ENCODE data around the gene OR9G4. TPM values are rescaled to one million over a fixed set of nuclear protein-coding genes. Genes with fewer than 3 reads are reported as not detected.

OR9G4 gene
- total RNA-seq, 1 experiment from 2014 or later: not detected

DNA sequence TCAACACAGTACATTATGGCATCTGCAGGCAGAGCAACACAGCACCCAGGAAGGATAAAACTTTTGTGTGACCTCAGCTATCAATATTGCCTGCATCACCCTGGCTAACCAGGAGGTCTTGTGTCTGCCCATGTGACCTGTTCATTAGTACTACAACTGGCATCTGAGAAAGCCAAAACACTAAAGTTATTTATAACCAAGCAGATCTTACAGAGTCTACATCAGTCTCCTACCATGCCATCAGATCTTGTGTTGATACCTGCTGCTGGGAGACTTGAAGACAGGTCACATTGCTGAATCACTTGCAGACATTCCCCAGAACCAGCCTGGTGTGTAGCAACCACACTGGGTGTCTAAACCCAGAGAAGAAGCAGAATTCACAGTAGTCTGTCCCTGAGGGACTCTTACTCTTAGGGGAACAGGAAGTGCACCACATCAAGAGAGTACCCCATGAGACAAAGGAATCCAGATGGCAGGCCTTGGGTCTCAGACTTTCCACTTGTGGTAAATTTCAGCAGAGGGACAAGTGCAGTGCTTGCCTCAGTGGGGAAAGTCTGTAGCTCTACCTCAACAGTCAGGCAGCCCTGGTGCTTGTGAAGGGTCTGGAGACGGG is 42.6 kb downstream of the OR9G4 start (continued):
- TF ChIP-seq SOX15 (CRISPR knock-in tag; IDR thresholded peaks at IDR 0.05): no peak
- no peak for TF ChIP-seq GRHL2 (CRISPR knock-in tag; IDR thresholded peaks at IDR 0.05; ENCODE audit: insufficient replicate concordance, severe bottlenecking)
- TF ChIP-seq NR3C1 (CRISPR knock-in tag; conservative IDR thresholded peaks at IDR 0.05; ENCODE audit: low read depth): no peak
- TF ChIP-seq JUN (CRISPR knock-in tag; IDR thresholded peaks at IDR 0.05): no peak
- TF ChIP-seq MXD4 (CRISPR knock-in tag; IDR thresholded peaks at IDR 0.05; ENCODE audit: borderline replicate concordance): no peak
- no peak for TF ChIP-seq ATF1 (CRISPR knock-in tag; IDR thresholded peaks at IDR 0.05)
- no peak for TF ChIP-seq MLX (CRISPR knock-in tag; IDR thresholded peaks at IDR 0.05)
- TF ChIP-seq, protein P1, sequence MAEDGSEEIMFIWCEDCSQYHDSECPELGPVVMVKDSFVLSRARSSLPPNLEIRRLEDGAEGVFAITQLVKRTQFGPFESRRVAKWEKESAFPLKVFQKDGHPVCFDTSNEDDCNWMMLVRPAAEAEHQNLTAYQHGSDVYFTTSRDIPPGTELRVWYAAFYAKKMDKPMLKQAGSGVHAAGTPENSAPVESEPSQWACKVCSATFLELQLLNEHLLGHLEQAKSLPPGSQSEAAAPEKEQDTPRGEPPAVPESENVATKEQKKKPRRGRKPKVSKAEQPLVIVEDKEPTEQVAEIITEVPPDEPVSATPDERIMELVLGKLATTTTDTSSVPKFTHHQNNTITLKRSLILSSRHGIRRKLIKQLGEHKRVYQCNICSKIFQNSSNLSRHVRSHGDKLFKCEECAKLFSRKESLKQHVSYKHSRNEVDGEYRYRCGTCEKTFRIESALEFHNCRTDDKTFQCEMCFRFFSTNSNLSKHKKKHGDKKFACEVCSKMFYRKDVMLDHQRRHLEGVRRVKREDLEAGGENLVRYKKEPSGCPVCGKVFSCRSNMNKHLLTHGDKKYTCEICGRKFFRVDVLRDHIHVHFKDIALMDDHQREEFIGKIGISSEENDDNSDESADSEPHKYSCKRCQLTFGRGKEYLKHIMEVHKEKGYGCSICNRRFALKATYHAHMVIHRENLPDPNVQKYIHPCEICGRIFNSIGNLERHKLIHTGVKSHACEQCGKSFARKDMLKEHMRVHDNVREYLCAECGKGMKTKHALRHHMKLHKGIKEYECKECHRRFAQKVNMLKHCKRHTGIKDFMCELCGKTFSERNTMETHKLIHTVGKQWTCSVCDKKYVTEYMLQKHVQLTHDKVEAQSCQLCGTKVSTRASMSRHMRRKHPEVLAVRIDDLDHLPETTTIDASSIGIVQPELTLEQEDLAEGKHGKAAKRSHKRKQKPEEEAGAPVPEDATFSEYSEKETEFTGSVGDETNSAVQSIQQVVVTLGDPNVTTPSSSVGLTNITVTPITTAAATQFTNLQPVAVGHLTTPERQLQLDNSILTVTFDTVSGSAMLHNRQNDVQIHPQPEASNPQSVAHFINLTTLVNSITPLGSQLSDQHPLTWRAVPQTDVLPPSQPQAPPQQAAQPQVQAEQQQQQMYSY (CRISPR knock-in tag; IDR thresholded peaks at IDR 0.05): no peak
- no peak for TF ChIP-seq ZNF423 (CRISPR knock-in tag; IDR thresholded peaks at IDR 0.05)
- TF ChIP-seq RELA (CRISPR knock-in tag; IDR thresholded peaks at IDR 0.05; ENCODE audit: borderline replicate concordance): no peak

DNA sequence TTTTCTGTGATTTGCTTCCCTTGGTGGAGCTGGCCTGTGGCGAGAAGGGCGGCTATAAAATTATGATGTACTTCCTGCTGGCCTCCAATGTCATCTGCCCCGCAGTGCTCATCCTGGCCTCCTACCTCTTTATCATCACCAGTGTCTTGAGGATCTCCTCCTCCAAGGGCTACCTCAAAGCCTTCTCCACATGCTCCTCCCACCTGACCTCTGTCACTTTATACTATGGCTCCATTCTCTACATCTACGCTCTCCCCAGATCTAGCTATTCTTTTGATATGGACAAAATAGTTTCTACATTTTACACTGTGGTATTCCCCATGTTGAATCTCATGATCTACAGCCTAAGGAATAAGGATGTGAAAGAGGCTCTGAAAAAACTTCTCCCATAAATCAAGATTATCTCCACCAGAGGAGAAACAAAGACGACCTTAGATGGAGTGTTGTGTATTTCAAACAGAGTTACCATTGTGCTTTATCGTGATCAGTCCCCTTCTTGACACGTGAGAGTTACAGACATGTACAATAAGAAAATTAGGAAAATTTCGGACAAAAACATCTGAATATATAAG is 47.5 kb downstream of the OR9G4 start:
- H3K9me3 Mint-ChIP-seq: peaks cover 21% of the 10 kb centered on the region
- no peaks in the 10 kb centered on the region for H3K36me3 Mint-ChIP-seq
- ChIA-PET CTCF (no interaction called here), POLR2A (no interaction called here)
- DNase-seq (ENCODE audit: low spot score): no peak
- peaks cover 3% of the 10 kb centered on the region; the same call in 1 of the 2 replicates for H3K27me3 Mint-ChIP-seq (ENCODE audit: low read depth)
- H3K27ac Mint-ChIP-seq: no peak overlapping the region
- no peak overlapping the region for H3K4me3 Mint-ChIP-seq
- no peak for ATAC-seq
- H3K4me1 Mint-ChIP-seq: peaks cover 20% of the 10 kb centered on the region
- TF ChIP-seq ZNF317 (CRISPR knock-in tag; IDR thresholded peaks at IDR 0.05; ENCODE audit: borderline replicate concordance, low read depth) (no peak), IRF1 (CRISPR knock-in tag; IDR thresholded peaks at IDR 0.05) (no peak), SP1 (CRISPR knock-in tag; conservative IDR thresholded peaks at IDR 0.05) (no peak), MAX (CRISPR knock-in tag; IDR thresholded peaks at IDR 0.05) (no peak), ZNF121 (CRISPR knock-in tag; IDR thresholded peaks at IDR 0.05) (no peak), SMAD3 (CRISPR knock-in tag; IDR thresholded peaks at IDR 0.05; ENCODE audit: borderline replicate concordance) (no peak), SOX15 (CRISPR knock-in tag; IDR thresholded peaks at IDR 0.05) (no peak), CREB1 (CRISPR knock-in tag; IDR thresholded peaks at IDR 0.05) (no peak), ZNF416 (CRISPR knock-in tag; IDR thresholded peaks at IDR 0.05) (no peak)
- TF ChIP-seq, protein P2, sequence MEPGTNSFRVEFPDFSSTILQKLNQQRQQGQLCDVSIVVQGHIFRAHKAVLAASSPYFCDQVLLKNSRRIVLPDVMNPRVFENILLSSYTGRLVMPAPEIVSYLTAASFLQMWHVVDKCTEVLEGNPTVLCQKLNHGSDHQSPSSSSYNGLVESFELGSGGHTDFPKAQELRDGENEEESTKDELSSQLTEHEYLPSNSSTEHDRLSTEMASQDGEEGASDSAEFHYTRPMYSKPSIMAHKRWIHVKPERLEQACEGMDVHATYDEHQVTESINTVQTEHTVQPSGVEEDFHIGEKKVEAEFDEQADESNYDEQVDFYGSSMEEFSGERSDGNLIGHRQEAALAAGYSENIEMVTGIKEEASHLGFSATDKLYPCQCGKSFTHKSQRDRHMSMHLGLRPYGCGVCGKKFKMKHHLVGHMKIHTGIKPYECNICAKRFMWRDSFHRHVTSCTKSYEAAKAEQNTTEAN (CRISPR knock-in tag; IDR thresholded peaks at IDR 0.05): no peak
- TF ChIP-seq, protein P3, sequence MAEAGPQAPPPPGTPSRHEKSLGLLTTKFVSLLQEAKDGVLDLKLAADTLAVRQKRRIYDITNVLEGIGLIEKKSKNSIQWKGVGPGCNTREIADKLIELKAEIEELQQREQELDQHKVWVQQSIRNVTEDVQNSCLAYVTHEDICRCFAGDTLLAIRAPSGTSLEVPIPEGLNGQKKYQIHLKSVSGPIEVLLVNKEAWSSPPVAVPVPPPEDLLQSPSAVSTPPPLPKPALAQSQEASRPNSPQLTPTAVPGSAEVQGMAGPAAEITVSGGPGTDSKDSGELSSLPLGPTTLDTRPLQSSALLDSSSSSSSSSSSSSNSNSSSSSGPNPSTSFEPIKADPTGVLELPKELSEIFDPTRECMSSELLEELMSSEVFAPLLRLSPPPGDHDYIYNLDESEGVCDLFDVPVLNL (CRISPR knock-in tag; IDR thresholded peaks at IDR 0.05; ENCODE audit: borderline replicate concordance, low read depth): no peak
- TF ChIP-seq, protein P1 (CRISPR knock-in tag; IDR thresholded peaks at IDR 0.05): no peak
- TF ChIP-seq, protein P4, sequence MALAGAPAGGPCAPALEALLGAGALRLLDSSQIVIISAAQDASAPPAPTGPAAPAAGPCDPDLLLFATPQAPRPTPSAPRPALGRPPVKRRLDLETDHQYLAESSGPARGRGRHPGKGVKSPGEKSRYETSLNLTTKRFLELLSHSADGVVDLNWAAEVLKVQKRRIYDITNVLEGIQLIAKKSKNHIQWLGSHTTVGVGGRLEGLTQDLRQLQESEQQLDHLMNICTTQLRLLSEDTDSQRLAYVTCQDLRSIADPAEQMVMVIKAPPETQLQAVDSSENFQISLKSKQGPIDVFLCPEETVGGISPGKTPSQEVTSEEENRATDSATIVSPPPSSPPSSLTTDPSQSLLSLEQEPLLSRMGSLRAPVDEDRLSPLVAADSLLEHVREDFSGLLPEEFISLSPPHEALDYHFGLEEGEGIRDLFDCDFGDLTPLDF (CRISPR knock-in tag; IDR thresholded peaks at IDR 0.05): no peak

All from WTC11 (cell line).